Right cardiac atrium (tissue), 5 donors: ENCODE results near the gene MAPK4. TPM values are rescaled to one million over a fixed set of nuclear protein-coding genes. Genes with fewer than 3 reads are reported as not detected.
A peak's percentile ranks its signal among the peaks of the same experiment; 100 is the strongest.

ENCODE experiments used
- ATAC-seq, 2 donors: fragments of 200-7000 bp; cut with Tn5 transposase; one replicate each; pipeline versions ENCODE4 v1.8.0 to v1.9.1; 2020; ENCODE audit warnings: moderate library complexity in 2 of 2, mild to moderate bottlenecking in 1 of 2
- DNase-seq, 3 donors: peaks; one replicate each; pipeline ENCODE4 v3.0.0-alpha.2; 2020
- H3K27ac ChIP-seq: one replicate; pipeline ENCODE4 v1.5.1; 2013; ENCODE audit warnings: mild to moderate bottlenecking, low read length, control low read depth, moderate library complexity
- H3K27me3 ChIP-seq: one replicate; pipeline ENCODE4 v1.6.1; 2013; ENCODE audit not compliant: control insufficient read depth, insufficient read depth
- H3K4me1 ChIP-seq: one replicate; pipeline ENCODE4 v1.6.1; 2013; ENCODE audit warnings: low read length; ENCODE audit not compliant: control insufficient read depth, insufficient read depth
- H3K4me3 ChIP-seq: one replicate; pipeline ENCODE4 v1.5.1; 2013; ENCODE audit warnings: low read length, control low read depth
- H3K9me3 ChIP-seq: one replicate; pipeline ENCODE4 v1.6.1; 2013; ENCODE audit warnings: low read length; ENCODE audit not compliant: control insufficient read depth
- WGBS: extraction: QIAGEN DNeasy Blood & Tissue Kit; methylation state at CpG from one replicate; pipeline ENCODE4 v1.1.7; 2013; 5-methylcytosine and 5-hydroxymethylcytosine counted together
- intact Hi-C, 4 donors: fragments of 100-400 bp; cut with DNase I; formaldehyde crosslinking; loops; one replicate each; pipeline versions ENCODE4 v1.11.0 to v1.14.0; 2022 to 2023
- polyA plus RNA-seq: library from polyadenylated mRNA; stranded (reverse); fragments of 200-250 nt; gene quantifications from one replicate; pipeline ENCODE4 v1.2.3, GENCODE V29; 2013
- total RNA-seq, 4 donors: library from RNA; stranded (reverse); fragmentation: NEBNext Ultra II Directional; extraction: Animal tissue kit (Norgen Biotek cat#: 25700); gene quantifications; one replicate each; pipeline ENCODE4 v1.2.1, GENCODE V29; 2021
- donor health status: healthy with polysubstance abuse.
- donor health status: DM: no; HTN: yes; CAD: no.
- donor health status: DM: no; HTN: no; CAD: no.
- donor health status: DM: no; HTN: yes; CAD: no; lungs with severe emphysema.
- donor health status: DM: yes; HTN: yes; CAD: no.

The MAPK4 gene
- total and polyA plus RNA-seq, 5 donors, result 15.5 to 73.9 (median 29.1) TPM

- Histone ChIP-seq H3K9me3 (no peaks in the 10 kb centered on the region), H3K27me3 (no peaks in the 10 kb centered on the region), H3K27ac (no peak overlapping the region), H3K4me3 (no peak overlapping the region), H3K4me1 (peaks cover 7% of the 10 kb centered on the region)
- DNase-seq, result no peak
- intact Hi-C loops, result loop anchor here in 1 of 4 donors (10.0 kb wide), 1 partner anchor 121 kb away; no protein-coding TSS in a partner anchor
- 92% methylated on average over 40 of the region's 40 CpGs for WGBS
- ATAC-seq, result no peak
Observed at GRCh38 chr18:50663626-50664441, 103.9 kb downstream of the MAPK4 start.

- ATAC-seq (no peak), DNase-seq (no peak)
- Histone ChIP-seq H3K27me3 (no peaks in the 10 kb centered on the region), H3K9me3 (no peaks in the 10 kb centered on the region), H3K4me1 (peaks cover 7% of the 10 kb centered on the region), H3K27ac (peak overlapping the region; percentile 84), H3K4me3 (no peak overlapping the region)
- 52% methylated on average over 6 of the region's 6 CpGs for WGBS
- intact Hi-C loops, result loop anchor here in 1 of 4 donors (10.0 kb wide), 1 partner anchor 120 kb away; no protein-coding TSS in a partner anchor
Observed at GRCh38 chr18:50665015-50665414, 105.1 kb downstream of the MAPK4 start.

GRCh38 chr18:50665519-50665918 is 105.6 kb downstream of the MAPK4 start:
- ATAC-seq, result peak; percentile 75 to 77

GRCh38 chr18:50666536-50666935 is 106.6 kb downstream of the MAPK4 start:
- no peak overlapping the region for H3K4me3 ChIP-seq
- no peak for ATAC-seq
- peak overlapping the region; percentile 65 for H3K27ac ChIP-seq
- 56% methylated on average over 4 of the region's 4 CpGs for WGBS
- intact Hi-C loops, result loop anchor here in 1 of 4 donors (10.0 kb wide), 1 partner anchor 118 kb away; no protein-coding TSS in a partner anchor
- DNase-seq, result no peak
- no peaks in the 10 kb centered on the region for H3K27me3 ChIP-seq
- peaks cover 7% of the 10 kb centered on the region for H3K4me1 ChIP-seq
- no peaks in the 10 kb centered on the region for H3K9me3 ChIP-seq

More at GRCh38 chr18:50665519-50665918, 105.6 kb downstream of the MAPK4 start:
- H3K27me3 ChIP-seq, result no peaks in the 10 kb centered on the region
- H3K4me3 ChIP-seq, result no peak overlapping the region
- intact Hi-C loops, result loop anchor here in 1 of 4 donors (10.0 kb wide), 1 partner anchor 119 kb away; no protein-coding TSS in a partner anchor
- peaks cover 7% of the 10 kb centered on the region for H3K4me1 ChIP-seq
- DNase-seq, result peak; percentile 32 to 67 (median 60)
- no peaks in the 10 kb centered on the region for H3K9me3 ChIP-seq
- H3K27ac ChIP-seq, result peak overlapping the region; percentile 84

- no peak for ATAC-seq
- no peak overlapping the region for H3K4me3 ChIP-seq
- WGBS, result 74% methylated on average over 3 of the region's 3 CpGs
- H3K9me3 ChIP-seq, result no peaks in the 10 kb centered on the region
- no peak for DNase-seq
- intact Hi-C loops, result no loop called here
- no peaks in the 10 kb centered on the region for H3K27me3 ChIP-seq
- peak overlapping the region; percentile 42 for H3K27ac ChIP-seq
- H3K4me1 ChIP-seq, result peaks cover 2% of the 10 kb centered on the region
Observed at GRCh38 chr18:50671376-50671775, 111.5 kb downstream of the MAPK4 start.

- WGBS, result 42% methylated on average over 10 of the region's 10 CpGs
- DNase-seq (no peak), ATAC-seq (peak; percentile 85 to 88)
- Histone ChIP-seq H3K27me3 (no peaks in the 10 kb centered on the region), H3K4me1 (peaks cover 2% of the 10 kb centered on the region), H3K4me3 (no peak overlapping the region), H3K27ac (peak overlapping the region; percentile 85), H3K9me3 (no peaks in the 10 kb centered on the region)
- intact Hi-C loops, result no loop called here
Observed at GRCh38 chr18:50674307-50674980, 114.6 kb downstream of the MAPK4 start.

GRCh38 chr18:50675043-50675442 is 115.2 kb downstream of the MAPK4 start:
- ATAC-seq (peak; percentile 28 to 49), DNase-seq (no peak)
- H3K4me3 ChIP-seq, result no peak overlapping the region
- H3K4me1 ChIP-seq, result peaks cover 2% of the 10 kb centered on the region
- no peaks in the 10 kb centered on the region for H3K27me3 ChIP-seq
- intact Hi-C loops, result no loop called here
- 78% methylated on average over 6 of the region's 6 CpGs for WGBS
- H3K9me3 ChIP-seq, result no peaks in the 10 kb centered on the region
- H3K27ac ChIP-seq, result peak overlapping the region; percentile 77

GRCh38 chr18:50678651-50679050 is 118.8 kb downstream of the MAPK4 start:
- ATAC-seq, result no peak
- intact Hi-C loops, result no loop called here
- Histone ChIP-seq H3K27me3 (no peaks in the 10 kb centered on the region), H3K4me1 (no peaks in the 10 kb centered on the region), H3K27ac (no peak overlapping the region), H3K9me3 (no peaks in the 10 kb centered on the region), H3K4me3 (no peak overlapping the region)
- no peak for DNase-seq
- 87% methylated on average over 6 of the region's 6 CpGs for WGBS

GRCh38 chr18:50679056-50679455 is 119.2 kb downstream of the MAPK4 start:
- DNase-seq, result no peak
- no peaks in the 10 kb centered on the region for H3K27me3 ChIP-seq
- intact Hi-C loops, result no loop called here
- H3K4me3 ChIP-seq, result no peak overlapping the region
- no peaks in the 10 kb centered on the region for H3K9me3 ChIP-seq
- no peak for ATAC-seq
- no peaks in the 10 kb centered on the region for H3K4me1 ChIP-seq
- 82% methylated on average over 5 of the region's 5 CpGs for WGBS
- peak overlapping the region; percentile 15 for H3K27ac ChIP-seq

GRCh38 chr18:50679656-50680055 is 119.8 kb downstream of the MAPK4 start:
- intact Hi-C loops, result no loop called here
- DNase-seq, result no peak
- Histone ChIP-seq H3K9me3 (no peaks in the 10 kb centered on the region), H3K4me1 (no peaks in the 10 kb centered on the region), H3K27ac (no peak overlapping the region), H3K27me3 (no peaks in the 10 kb centered on the region), H3K4me3 (no peak overlapping the region)
- peak in 1 of 2 donors; percentile 13 for ATAC-seq
- WGBS, result 89% methylated on average over 10 of the region's 10 CpGs

GRCh38 chr18:50680966-50681365 is 121.1 kb downstream of the MAPK4 start:
- H3K9me3 ChIP-seq, result no peaks in the 10 kb centered on the region
- no peak overlapping the region for H3K27ac ChIP-seq
- H3K4me1 ChIP-seq, result no peaks in the 10 kb centered on the region
- ATAC-seq (no peak), DNase-seq (no peak)
- no peaks in the 10 kb centered on the region for H3K27me3 ChIP-seq
- no peak overlapping the region for H3K4me3 ChIP-seq
- intact Hi-C loops, result no loop called here
- 79% methylated on average over 1 of the region's 1 CpG for WGBS
